ENCODE data around the gene DARS1.
A peak's percentile ranks its signal among the peaks of the same experiment; 100 is the strongest.
"Not testable (repeated sequence)": the region's sequence is repeated elsewhere in the genome, so short reads cannot be mapped to it uniquely, and the experiment has no call there.

DARS1 gene

DNA sequence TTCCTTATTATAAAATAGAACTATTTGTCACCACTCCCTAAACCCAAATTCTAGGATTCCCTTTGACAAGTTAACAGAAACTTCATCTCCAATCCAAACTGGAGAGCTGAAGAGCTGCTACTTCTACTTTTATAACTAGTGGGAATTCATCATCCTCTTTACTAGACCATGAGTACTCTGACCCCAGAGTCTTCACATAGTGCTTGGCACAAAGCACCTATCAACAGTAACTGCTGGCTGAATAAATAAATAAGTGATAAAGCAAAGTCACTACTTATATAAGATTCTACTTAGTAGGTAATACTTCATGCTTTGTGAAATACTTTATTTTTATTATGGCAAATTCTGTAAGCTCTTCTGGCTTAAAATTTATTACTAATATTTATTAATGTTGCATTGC lies 49.5 kb downstream of the DARS1 start:
- no peak for DNase-seq

DNA sequence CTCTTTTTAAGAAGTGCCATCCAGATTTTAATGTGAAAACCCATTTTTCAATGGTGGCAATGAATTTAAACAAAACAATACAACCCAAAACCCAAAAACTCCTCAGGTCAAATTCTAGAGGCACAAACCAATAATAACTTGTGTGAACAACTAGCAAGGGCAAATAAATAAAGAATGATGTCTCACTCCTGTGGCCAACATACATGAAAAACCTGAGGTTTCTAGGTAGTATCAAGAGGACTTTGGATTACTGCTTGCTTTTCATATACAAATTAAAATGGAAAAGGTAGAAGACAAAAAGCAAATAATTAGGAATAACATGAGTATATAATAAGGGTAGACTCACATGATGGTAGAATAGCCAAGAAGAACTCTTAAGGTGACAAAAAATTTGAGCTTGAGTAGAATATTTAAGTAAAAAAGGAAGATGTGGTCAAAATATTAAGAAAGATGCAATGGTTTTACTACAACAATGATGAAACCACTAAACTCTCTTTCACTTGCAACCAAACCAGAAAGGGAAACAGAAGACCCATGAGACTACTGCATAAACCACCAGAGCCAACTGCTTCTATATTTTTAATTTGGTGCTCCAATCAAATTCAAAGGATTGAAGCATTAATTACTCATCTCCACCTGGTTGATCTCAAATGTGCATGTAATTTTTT lies 53.5 kb downstream of the DARS1 start:
- DNase-seq: no peak

DNA sequence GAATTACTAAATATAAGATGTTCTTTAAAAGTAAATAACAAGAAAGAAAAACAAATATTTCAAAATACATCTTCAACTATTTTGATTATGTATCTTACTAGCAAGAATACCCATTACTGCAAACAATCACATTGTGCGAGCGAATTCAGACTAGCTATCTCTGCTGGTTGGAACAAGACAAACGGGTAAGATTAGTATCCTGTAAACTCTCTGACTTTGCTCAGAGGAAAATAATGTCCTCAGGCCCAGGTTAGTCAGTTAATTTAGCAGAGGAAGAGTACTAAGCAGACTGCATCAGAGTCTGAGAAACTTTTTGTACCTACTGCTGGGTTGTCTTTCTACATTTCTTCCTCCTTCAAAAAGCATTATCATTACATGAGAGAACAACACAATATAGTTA lies 58.8 kb downstream of the DARS1 start:
- no peak for DNase-seq

DNA sequence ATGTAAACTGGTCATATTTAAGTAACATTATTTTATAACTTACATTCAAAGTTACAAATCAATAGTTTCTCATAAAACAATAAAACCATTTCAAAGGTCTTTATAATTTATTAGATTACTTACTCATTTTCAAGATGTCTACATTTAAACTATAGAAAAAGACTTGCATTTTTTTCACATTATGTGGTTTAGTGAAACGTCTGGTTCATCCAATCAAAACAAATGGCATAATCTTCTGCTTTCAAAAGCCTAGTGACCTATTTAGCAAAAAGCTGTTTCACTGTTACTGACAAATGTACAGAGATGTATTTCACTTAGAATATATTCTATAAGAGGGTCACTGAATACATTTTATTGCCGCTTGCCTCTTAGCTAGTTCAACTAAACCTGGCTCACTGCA lies 59.9 kb downstream of the DARS1 start:
- DNase-seq: no peak

DNA sequence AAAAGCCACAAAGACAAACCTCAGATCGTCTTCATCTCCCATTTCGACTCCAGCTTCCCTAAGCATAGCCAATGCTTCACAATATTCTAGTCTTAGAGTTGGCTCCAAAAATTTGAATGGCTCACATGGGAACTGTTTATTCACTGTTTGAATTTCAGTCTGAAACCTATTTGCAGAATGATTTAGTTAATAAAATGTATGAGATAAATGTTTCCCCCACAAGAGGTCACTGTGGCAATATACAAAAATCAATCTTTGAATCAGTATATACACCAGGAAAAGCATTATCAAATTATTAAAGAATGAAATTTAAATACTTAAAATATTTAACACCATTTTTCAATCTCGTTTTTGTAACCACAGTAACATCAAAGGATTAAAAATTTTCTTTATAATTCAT lies 69.2 kb downstream of the DARS1 start:
- DNase-seq: no peak

DNA sequence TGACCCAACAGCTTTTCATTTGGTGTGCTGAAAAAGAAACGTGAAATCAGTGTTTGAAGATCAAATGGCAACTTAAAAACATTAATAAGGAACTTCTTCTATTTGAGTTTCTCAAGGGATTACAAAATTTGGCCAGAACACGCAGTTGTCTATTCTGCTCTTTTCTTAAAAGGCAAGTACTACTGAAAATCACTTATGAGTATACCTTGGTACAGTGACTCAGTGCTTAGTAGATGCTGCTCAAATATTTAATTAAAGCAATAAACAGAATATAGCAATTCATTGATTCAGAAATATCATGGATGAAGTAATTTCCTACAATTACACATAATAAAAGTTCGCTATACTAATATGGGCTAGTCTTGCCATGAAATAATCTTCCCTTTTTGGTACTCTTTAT lies 70.9 kb downstream of the DARS1 start:
- no peak for DNase-seq

DNA sequence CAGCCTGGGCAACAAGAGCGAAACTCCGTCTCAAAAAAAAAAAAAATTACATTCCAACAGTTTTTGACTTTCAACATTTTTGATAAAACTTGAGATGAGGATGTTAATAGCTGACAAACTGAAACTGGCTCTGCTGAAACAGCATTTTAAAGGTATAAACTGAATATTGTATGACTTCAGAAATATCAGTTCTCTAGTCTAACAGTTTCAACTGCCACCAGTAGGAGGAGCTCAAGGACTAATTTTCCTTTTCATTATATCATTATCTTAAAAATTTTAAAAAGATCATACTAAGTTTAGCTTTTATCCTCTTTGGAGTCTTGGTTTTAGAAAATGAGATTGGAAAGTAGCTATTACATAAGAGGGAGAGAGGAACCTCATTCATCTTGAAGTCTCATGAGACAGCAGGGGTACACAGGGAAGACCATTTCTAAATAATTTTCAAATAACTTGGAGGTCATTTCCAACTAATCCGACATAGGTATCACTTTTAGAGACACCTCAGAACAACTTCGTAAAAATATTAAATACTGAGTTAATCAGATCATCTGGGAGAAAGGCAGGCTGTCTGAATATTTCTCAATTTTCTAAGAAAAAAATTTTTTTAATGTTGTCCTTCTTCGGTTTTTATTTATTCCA lies 71.6 kb downstream of the DARS1 start:
- no peak for DNase-seq

DNA sequence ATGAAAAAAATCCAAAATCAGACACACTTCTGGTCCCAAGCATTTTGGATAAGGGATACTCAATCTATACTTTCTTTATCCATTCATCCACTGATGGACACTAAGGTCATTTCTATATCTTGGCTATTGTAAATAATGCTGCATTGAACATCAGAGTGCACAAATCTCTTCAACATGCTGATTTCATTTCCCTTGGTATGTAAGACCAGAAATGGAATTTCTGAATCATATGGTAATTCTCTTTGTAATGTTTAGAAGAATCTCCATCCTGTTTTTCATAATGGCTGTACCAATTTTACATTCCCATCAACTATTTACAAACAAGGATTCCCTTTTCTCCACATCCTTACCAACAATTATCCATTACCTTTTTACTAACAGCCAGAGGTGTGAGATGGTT lies 75.5 kb downstream of the DARS1 start:
- no peak for DNase-seq

DNA sequence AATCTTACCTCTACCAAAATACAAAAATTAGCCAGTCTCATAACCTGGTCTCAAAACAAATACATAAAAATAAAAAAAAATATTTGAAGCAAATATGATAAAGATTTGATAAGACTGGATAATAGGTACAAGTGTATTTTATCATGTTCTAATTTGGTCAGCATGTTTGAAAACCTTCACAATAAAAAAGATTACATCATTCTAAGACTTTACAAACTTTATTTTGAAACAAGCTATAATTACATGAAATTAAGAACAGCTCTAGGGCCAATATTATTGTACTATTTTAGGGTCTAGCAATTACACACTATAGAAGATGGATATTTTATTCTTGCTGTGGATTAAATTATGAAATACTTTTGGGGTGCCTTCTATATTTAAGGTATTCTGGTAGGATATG lies 79.7 kb downstream of the DARS1 start:
- no peak for DNase-seq

DNA sequence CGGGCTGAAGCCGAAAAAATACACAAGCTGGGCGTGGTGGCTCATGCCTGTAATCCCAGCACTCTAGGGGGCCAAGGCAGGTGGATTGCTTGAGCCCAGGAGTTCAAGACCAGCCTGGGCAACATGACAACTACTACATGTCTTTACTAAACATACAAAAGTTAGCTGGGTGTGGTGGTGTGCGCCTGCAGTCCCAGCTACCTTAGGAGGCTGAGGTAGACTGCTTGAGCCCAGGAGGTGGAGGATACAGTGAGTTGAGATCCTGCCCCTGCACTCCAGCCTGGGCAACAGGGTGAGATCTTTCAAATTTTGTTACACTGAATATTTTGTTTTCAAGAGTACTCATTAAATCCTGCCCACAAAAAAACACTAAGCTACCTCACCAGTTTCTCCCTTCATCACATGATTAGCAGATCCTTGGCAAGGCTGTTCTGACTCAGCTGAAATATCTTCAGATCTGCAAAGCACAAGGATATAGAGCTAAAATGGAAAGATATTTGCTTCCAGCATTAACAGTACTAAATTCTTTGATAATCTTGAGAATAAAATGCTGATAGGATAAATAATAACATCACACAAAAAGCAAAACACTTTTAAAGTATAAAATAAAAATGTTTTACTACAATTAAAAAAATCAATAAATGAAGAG lies 81.0 kb downstream of the DARS1 start:
- no peak for DNase-seq

DNA sequence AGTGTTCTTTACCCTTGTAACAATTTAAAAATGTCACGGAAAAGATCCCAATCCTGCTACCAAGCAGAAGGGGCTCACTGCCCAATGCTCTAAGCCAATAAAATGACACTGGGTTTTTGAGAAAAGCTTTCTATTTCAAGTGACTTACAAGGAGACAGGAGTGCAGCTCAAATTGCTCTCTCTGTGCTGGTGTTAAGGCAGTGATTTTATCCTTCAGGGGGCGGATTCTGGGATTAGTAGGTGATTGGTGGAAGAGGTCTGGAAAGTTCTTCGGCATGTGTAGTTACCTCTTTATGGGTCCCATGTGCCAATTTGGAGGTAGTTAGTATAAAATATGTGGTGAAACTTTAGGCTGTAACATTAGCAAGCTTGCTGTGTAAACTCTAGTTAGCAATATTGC lies 81.8 kb downstream of the DARS1 start:
- no peak for DNase-seq

DNA sequence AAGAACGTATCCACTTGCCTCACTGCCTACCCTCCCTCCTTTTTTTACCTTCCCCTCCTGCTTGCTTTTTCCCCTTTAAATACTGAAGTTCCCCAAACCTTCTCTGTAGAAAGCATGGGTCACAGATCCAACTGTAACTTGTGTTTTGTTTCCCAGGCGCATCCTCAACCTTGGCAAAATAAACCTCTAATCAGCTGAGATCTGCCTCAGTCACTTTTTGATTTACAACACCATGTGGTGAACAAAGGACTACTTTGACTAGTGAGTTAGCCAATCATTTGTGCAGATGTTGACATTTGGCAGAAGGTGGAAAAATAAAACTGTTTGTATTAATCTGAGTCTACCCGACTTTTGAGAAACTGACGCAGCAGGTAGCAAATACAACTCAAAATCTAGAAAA lies 85.9 kb downstream of the DARS1 start:
- no peak for DNase-seq

DNA sequence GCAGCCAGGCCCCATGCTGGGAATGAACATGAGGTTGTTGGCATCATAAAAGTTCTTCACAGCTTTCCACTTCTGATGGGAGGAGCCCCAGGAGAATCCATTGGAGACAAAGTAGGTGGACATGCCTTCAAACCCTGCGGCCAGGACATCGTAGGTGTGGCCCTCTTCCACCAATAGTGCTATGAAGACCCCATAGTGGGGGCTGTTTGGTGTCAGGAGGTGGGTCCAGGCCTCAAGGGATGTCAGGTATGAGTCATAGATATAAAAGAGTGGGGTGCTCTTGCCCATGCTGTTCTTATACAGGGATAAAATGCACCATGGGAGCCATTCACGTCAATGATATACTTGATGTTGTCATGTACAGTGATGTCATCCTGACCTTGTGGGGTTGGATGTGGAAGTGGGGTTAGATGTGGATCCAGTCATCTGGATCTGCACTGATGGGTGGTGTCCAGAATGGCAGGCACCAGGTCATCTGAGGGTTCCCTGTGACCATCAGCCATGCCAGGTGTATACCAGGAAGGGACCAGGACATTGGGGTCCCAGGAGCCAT lies 87.1 kb downstream of the DARS1 start:
- DNase-seq: no peak

DNA sequence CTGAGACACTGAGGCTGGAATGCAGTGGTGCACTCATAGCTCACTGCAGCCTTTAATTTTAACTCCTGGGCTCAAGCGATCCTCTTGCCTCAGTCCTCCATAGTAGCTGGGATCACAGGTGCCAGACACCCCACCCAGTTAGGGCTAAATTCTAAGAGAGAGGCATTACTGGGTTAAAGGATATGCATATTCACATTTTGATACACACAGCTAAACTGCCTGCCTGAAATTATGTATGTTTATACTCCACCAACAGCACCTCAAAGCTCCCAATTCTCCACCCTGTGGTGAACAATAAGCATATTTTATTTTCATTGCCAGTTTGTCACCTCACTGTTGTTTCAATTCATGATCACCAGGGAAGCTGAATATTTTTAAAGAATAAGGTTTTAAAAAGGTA lies 90.5 kb downstream of the DARS1 start:
- no peak for DNase-seq

DNA sequence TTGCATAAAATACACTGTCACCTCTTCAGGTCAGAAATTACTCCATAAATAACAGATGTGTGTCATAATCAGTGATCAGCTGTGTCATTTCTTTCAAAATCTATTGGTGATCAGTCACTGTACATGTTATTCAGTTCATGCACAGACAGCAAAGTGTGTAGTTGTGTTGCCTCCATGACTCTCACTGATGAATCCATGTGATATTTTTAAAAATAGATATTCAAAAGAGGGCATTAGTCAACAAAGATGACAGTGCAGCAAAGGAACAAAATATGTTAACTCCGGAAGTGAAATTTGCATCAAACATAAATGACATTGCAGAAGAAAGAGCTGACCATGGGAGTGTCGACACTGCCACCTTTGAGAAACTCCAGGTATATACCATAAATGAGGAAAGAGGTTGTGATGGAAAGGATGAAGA lies 92.0 kb downstream of the DARS1 start:
- no peak for DNase-seq

DNA sequence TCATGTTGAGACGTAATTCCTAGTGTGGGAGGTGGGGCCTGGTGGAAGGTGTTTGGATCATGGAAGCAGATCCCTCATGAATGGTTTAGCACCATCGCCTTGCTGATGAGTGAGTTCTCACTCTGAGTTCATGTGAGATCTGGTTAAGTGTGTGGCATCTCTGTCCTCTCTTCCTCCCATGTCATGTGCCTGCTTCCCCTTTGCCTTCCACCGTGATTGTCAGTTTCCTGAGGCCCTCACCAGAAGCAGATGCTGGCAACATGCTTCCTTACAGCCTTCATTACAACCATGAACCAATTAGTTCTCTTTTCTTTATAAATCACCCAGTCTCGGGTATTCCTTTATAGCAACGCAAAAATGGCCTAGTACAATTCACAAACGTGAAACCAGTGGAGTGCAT lies 94.6 kb downstream of the DARS1 start:
- DNase-seq: no peak

DNA sequence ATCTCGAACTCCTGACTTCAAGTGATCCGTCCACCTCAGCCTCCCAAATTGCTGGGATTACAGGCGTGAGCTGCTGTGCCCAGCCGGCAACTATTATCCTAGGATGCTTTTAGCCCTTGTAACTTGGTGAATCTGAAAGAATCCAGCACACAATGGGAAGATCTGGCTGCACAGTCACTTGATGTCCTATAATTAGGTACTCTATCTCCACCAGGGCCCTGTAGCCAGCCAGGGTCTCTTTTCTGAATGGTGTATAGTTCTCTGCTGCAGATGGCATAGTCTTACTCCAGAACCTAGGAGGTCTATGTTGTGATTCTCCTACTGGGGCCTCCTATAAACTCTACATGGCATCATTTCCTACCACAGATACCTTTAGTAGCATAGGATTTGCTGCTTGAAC lies 95.3 kb downstream of the DARS1 start:
- no peak for DNase-seq

DNA sequence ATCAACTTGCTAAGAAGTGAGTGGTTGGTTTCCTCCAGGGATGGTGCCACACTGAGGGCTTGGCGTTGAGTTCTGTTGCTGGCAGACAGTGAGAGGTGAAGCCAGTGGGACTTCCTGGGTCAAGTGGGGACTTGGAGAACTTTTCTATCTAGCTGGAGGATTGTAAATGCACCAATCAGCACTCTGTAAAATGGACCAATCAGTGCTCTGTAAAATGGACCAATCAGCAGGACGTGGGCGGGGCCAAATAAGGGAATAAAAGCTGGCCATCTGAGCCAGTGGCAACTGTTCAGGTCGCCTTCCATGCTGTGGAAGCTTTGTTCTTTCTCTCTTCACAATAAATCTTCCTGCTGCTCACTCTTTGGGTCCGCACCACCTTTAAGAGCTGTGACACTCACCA lies 96.8 kb downstream of the DARS1 start:
- not testable (repeated sequence) for DNase-seq

DNA sequence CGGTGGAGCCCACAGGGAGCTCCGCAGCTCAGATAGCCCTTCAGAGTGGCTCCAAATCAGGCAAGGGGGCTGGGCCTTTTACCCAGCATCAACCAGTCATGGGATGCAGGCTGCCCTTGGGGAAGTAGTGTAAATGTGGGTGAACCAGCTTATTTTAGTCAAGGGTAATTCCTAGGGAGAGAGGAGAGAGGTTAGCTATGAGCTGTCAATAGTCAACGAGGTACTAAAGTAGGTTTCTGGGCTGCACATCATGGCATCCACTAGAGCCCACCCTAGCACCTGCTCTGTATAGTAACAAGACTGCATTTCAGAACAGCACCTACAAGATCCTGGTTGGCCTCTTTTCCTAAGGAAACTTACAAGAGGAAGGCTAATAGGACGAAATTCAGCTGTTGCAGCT lies 99.7 kb downstream of the DARS1 start:
- DNase-seq: no peak

DNA sequence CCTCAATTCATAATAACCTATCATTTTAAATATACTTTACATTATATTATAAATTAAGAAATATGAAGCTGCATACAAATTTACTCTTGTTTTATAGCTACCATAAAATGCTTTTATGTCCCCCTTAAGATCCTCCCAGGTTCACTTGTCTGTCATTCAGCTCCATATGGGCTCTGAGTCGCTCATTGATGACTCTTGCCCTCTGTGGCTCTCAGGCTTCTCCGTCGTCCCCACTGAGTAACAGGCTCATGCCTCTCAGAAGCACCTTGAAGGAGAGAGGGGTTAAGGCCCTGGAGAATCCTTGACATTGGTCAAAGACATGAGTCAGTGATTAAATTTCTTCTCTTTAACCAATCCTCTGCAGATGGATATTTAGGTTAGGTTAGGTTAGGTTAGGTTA lies 103.0 kb downstream of the DARS1 start:
- DNase-seq: no peak

DNA sequence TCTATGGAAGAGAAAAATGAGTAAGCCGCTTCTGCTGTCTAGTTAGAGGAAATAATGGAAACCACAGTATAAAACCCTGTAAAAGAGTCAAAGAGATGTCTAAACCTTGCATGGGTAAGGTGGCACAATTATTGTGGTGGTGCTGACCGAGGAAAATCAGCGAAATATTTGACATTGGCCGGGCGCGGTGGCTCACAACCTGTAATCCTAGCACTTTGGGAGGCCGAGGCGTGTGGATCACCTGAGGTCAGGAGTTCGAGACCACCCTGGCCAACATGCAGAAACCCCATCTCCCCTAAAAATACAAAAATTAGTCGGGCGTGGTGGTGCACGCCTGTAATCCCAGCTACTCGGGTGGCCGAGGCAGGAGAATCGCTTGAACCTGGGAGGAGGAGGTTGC lies 108.7 kb downstream of the DARS1 start:
- not testable (repeated sequence) for DNase-seq

DNA sequence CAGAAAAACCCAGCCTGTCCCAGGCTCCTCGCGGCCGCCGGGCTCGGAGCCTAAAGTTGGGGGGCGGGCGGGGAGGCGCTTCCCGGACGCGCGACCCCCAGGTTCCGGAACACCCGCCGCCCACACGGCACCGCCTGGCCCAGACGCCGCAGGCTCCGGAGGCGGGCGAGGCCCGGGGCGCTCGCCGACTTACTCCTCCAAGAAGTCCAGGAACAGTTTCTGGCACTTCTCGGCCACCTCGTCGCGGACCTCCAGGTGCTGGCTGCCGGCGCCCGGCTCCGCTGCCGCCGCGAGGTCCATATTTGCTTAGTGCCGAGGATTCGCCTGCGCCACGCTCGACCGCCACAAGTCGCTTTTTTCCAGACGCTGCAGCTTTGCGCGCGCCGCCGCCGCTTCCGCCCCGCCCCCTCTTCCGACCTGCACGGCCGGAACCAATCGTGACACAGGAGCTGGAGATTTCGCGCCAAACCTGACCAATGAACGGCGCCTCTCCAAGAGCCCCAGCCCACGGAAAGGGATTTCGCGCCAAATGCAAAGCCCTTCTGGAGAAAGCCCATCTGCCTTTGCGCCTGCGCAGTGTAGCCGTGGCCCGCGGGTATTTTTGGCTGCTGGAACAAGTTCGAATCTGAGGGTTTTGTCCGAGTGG lies 109.2 kb downstream of the DARS1 start, which contains the start of gene MCM6:
Gene MCM6, minus strand, starts transcription at position 378 of the 646 bp plus-strand sequence. Its CDS starts 78 bp downstream, at position 300.
- peak; percentile 96 for DNase-seq

DNA sequence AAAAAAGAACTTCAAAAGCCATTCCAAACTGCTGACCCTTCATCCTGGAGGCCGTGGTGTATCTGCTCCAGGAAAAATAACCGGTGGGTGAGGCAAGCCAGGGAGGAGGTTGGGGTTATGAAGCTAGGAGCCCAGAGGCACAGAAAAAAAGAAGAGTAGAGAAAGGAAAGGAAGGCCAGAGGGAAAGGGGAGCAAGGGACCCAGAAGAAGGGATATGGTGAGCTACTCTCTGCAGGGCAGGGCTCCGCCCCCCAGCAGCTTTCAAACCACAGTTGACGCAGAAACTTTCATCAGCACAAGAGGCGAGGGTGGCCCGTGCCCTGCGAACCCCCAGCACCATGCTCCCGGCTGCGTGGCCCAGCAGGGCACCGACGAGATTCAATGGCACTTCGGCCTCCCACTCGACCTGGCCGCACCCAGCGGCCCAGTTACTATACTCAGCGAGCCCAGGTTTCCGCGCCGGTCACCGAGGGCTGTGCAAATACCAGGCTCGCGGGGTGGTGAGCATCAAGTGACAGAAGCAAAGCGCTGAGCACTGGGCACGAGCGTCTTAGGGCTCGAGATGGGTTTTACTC lies 109.8 kb downstream of the DARS1 start:
- DNase-seq: no peak

Measured in NCI-H2107 (cell line).